Fibroblast of skin of right biceps (primary cell): ENCODE data around the gene TCF7L1.

Experiments
- DNase-seq: peaks from one replicate; pipeline ENCODE4 v3.0.0-alpha.2; 2013

The TCF7L1 gene

DNA sequence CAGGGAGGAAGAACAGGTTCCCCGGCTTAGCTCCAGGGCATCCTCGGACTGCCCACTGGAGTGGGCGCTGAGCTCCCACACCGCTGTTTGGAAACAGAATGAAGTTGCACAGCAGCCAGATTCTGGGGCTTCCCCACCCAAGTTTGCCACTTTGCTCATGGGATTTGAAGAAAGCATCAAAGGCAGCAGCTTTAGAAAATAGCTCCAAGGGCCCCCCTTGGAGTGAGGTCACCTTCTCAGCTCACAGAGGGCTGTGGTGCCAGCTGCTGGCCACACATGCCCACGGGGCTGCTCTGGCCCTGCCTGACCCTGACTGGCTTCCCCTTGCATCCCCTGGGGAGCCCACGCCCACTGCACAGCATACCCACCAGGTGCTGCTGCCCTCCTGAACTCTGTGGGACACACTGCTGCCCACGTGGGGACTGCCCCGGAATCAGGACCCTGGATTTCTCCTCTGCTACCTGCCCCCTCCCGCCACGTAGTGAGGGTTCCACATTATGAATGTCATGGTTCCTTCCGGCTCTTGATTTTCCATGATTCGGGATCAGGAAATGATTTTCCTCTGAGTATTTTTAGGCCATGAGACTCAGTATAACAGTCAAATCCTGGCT, 124.3 kb downstream of the TCF7L1 start:
- no peak for DNase-seq

DNA sequence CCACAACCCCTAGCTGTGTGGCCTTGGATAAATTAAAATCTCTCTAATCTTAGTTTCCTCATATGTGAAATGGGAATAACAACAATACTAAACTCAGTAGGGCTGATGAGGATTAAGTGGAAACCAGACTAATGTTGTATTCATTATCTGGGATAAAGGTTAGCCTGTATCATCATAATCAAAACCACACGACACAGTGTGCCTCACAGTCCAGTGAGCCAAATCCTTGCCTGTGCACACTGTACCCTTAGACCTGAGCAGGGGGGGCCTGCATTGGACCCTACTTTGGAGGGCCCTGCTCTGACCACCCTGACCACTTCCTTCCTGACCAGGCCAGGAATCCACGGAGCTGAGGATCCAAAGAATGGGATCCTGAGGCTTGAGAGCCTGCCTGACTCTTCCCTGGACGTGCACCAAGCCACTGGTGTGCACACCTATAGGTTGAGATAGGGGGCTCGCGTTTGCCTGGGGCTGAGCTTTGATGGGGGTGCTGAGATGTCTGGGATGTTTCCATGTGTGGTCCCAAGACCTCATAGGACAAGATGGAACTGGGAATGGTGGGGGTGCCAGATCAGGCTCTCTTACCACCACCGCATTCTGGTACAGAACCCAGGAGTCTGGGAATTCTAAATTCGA, 124.9 kb downstream of the TCF7L1 start:
- DNase-seq = peak; percentile 71

- peak; percentile 70 for DNase-seq
These were observed 126.0 kb downstream of the TCF7L1 start for GRCh38 chr2:85259101-85259590.

DNA sequence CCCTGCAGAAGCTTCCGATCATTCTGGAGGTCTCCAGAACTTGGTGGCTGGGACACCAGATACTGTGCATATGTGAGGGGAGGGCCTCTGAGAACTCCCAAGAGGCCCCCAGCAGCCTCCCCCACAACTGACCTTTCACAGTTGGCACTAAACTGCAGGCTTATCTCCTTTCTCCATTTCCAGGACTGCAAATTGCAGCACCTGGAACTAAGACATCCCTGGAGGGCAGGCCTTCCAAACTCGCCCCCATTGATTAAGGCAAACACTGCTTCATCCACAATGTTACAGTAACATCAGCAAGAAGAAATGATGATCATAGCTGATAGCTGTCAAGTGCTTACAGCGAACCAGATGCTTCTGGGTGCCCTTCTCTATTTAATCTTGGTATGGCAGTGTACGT, 126.7 kb downstream of the TCF7L1 start:
- no peak for DNase-seq

DNA sequence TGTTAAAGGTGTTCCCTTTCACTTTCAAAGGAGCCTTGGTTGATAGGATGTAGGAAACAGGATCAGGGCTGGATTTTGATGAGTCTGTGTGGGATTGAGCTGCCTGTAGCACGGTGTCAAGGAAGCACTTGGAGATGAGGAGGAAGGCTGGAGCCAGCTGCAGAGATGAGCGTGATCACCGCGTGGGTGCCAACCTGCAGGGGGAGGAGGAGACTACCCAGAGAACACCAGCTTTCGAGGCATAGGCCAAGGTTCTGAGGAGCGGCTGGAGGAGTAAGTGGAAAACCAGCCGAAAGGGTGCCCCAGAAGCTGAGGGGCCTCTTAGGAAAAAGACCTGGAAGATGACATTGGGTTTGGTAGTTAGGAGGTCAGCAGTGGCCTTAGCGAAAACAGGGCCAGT, 130.4 kb downstream of the TCF7L1 start:
- no peak for DNase-seq

DNA sequence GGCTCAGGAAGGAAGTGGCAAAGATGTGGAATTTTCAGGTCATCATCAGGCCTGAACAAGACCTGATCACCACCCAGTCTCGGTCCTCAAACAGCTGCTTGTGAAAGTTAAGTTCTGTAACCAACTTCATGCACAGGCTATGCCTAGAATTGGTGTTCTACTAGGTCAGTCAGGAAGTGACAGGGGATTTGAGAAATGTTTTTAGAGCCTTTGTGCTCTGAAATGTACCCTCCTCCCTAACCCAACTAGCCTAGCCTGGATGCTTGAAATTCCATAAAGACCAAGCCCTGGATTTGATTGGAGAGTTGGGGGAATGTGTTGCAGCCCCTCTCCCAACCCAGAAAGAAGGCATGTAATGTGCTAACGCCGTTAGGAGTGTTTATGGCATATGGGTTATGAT, 131.3 kb downstream of the TCF7L1 start:
- DNase-seq = peak; percentile 89

GRCh38 chr2:85265304-85265703, 132.1 kb downstream of the TCF7L1 start:
- DNase-seq = no peak

GRCh38 chr2:85266146-85267041, 133.2 kb downstream of the TCF7L1 start:
- DNase-seq = peak; percentile 62

GRCh38 chr2:85269959-85270358, 136.8 kb downstream of the TCF7L1 start:
- DNase-seq = peak; percentile 32

GRCh38 chr2:85272357-85272756, 139.2 kb downstream of the TCF7L1 start:
- DNase-seq = no peak

- peak; percentile 88 for DNase-seq
These were observed 140.8 kb downstream of the TCF7L1 start for GRCh38 chr2:85273738-85274731.

GRCh38 chr2:85275984-85276540, 142.9 kb downstream of the TCF7L1 start:
- no peak for DNase-seq

DNA sequence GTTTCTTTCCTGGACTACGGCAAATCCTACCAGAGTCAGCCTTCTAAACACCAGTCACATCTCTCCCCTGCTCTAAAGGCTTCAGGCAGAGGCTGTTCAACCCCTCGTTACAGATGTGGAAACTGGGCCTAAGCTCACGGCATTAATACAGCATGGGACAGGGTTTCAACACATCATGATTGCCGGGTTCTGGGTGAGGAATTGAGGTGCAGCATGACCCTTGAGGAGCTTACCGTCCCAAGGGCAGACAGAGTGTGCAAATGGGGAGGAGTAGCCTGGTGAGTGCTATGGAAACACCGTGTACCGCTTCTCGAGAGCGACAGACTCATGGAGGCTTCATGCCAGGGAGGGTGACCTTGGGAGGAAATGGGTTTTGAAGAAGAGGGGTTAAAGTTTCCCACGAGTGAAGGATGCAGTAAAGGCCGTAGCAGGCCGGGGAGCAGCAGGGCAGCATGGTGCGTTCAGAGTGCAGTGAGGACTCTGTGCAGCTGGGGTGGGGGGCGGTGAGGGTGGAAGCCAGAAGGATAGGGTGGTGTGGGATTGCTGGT, 143.5 kb downstream of the TCF7L1 start:
- no peak for DNase-seq

DNA sequence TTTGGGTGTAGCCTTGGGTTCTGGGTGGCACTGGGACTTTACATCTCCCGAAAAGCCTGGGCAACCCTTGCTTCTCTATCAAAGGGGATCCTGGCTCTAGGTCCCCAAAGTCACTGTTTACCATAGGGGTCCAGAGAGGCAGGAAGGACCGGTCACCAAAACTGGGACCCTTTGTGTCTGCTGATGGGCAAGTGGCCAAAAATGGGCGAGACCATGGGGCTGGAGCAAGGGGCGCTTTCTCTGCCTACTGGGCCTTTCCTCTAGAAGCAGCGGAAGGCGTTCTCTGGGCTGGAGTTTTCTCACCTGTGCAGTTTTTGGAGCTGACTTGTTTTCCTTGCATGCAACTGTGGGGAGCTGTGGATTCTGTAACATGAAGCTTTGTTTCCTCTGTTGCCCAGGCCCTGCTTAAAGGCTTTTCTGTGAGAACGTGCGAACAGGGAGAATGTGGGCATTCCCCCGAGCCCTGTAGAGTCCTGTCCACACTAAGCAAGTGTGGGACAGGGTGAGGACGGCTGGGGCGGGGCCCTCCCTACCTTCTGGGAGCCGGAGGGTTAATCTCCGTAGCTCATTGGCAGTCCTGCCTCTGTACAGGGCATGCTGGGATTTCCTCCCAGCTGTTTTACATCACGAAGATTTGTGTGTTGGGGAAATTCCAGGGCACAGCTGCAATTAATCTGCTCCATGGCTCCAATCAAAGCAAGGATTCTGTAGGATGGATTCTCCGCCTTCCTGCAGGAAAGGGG, 144.4 kb downstream of the TCF7L1 start:
- DNase-seq = peak; percentile 96

- peak; percentile 93 for DNase-seq
These were observed 145.2 kb downstream of the TCF7L1 start for GRCh38 chr2:85278361-85278760.

- no peak for DNase-seq
These were observed 148.4 kb downstream of the TCF7L1 start for GRCh38 chr2:85281553-85281952.

DNA sequence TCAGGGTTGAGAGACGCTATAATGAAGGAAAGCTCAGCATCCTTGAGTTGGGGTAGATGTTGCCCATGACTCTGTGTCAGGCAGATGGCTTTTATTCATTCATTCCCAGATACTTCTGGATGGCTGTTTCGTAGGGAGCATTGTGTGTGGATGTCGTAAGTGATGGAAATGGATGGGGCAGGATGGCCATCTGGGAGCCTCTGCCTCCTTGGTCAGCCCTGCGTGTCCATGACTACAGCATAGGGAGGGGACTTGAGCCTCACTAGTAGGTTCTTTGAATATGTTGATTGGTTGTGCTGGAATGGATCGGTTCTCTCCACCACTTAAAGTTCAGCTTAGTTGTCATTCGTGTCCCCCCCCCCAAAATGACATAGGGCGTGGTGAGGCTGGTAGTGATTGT, 149.7 kb downstream of the TCF7L1 start:
- DNase-seq = no peak

- DNase-seq = no peak
These were observed 150.4 kb downstream of the TCF7L1 start for GRCh38 chr2:85283641-85284040.

DNA sequence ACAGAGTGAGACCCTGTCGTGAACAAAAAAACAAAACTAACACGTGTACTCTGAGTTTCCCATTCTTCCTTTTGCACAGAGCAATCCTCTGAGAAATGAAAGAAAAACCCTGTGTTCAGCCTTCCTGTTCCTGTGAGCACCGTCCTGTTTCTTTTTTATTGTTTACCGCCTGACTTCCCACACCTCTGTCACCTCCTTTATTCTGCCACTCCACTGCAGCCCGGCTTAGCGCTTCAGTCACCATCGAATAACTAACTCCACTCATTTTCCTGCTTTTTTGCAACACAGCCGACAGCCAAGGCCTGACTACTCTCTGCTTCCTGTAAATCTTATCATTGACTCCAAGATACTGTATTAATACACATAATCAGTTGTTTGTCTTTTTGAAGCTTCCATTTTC, 153.7 kb downstream of the TCF7L1 start:
- DNase-seq = no peak

- DNase-seq = no peak
These were observed 154.5 kb downstream of the TCF7L1 start for GRCh38 chr2:85287721-85288120.

- peak; percentile 83 for DNase-seq
These were observed 155.1 kb downstream of the TCF7L1 start for GRCh38 chr2:85288244-85288725.
